Measurements from ENCODE around the gene NFAM1.

GRCh38 chr22:42412744-42413333, 19.4 kb downstream of the NFAM1 start:
- TF ChIP-seq CTCF (IDR thresholded peaks at IDR 0.05) (no peak), ZFX (IDR thresholded peaks at IDR 0.05; ENCODE audit: borderline replicate concordance) (no peak)

All from 22Rv1 (cell line).